ENCODE data around the gene DOC2A. TPM values are rescaled to one million over a fixed set of nuclear protein-coding genes. Genes with fewer than 3 reads are reported as not detected.

The DOC2A gene
- total and polyA plus RNA-seq, 2 donors (not counting 3 experiments of a cell fraction or from before 2014, with no cell fraction given) = 0.60 to 0.63 TPM

DNA sequence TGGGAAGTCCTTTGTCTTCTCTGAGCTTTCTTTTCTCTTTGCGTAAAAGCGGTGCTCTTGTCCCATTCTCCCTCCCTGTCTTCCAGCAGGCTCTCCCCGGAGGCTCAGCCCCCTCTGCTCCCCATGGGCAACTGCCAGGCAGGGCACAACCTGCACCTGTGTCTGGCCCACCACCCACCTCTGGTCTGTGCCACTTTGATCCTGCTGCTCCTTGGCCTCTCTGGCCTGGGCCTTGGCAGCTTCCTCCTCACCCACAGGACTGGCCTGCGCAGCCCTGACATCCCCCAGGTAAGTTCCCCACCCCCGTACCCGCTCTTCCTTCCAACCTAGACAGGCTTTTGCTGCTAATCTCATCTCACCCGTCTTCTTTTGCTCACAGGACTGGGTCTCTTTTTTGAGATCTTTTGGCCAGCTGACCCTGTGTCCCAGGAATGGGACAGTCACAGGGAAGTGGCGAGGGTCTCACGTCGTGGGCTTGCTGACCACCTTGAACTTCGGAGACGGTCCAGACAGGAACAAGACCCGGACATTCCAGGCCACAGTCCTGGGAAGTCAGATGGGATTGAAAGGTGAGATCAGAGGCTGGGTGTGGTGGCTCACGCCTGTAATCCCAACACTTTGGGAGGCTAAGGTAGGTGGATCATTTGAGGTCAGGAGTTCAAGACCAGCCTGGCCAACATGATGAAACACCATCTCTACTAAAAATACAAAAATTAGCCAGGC, 47.6 kb downstream of the DOC2A start:
- POLR2A ChIA-PET = interaction anchor here (2.9 kb wide), 1 partner anchor 10 kb away, joined by 14 read pairs; the partner anchor contains the start of gene TAOK2
- no TSS peak for BruUV-seq (replicated peaks)
- no peak for DNase-seq (ENCODE audit: low read depth, low spot score)
- H3K4me1 ChIP-seq (ENCODE audit: control insufficient read depth, extremely low read depth, insufficient read depth, low read length) = peaks cover 15% of the 10 kb centered on the region
- no peak for FAIRE-seq
- no peaks in the 10 kb centered on the region for H3K27me3 ChIP-seq (ENCODE audit: control insufficient read depth in 2 of 2, insufficient read depth in 2 of 2, low read length in 2 of 2)
- peak overlapping the region; percentile 83 for H3K9ac ChIP-seq (replicated peaks; ENCODE audit: extremely low read depth, insufficient read depth, low read length)
- dilution Hi-C loops (cut with MboI; ENCODE audit: extremely low pct_ligation_motif_present, low sequenced_read_pairs) = no loop called here
- H3K27ac ChIP-seq (ENCODE audit: insufficient read depth, low read depth, low read length) = no peak overlapping the region
- H3K79me2 ChIP-seq (ENCODE audit: control insufficient read depth, insufficient read depth, low read length) = peaks cover 2% of the 10 kb centered on the region
- peak overlapping the region in 2 of 3 experiments; percentile 63 to 82 for H3K4me3 ChIP-seq (replicated peaks in 1 of 3; ENCODE audit: insufficient read depth in 1 of 3, low read depth in 1 of 3, low read length in 3 of 3)
- peaks cover 0 to 2% of the 10 kb centered on the region in 2 experiments for H3K36me3 ChIP-seq (ENCODE audit: control insufficient read depth in 2 of 2, extremely low read depth in 1 of 2, insufficient read depth in 2 of 2, low read length in 2 of 2)
- intact Hi-C loops (cut with micrococcal nuclease) = no loop called here
- no peaks in the 10 kb centered on the region for H4K20me1 ChIP-seq (replicated peaks; ENCODE audit: control insufficient read depth, extremely low read depth, insufficient read depth, low read length)
- CTCF ChIA-PET = interaction anchor here (0.6 to 3.8 kb wide), 8 partner anchors 10 to 272 kb away, joined by 3 to 16 read pairs (median 4); partner anchors contain the start of genes ASPHD1 and KCTD13
- peak overlapping the region; percentile 61 for H2AFZ ChIP-seq (ENCODE audit: low read depth, low read length)
- H3K9me1 ChIP-seq (replicated peaks; ENCODE audit: control insufficient read depth, extremely low read depth, insufficient read depth, low read length) = no peaks in the 10 kb centered on the region
- TF ChIP-seq, protein P1, sequence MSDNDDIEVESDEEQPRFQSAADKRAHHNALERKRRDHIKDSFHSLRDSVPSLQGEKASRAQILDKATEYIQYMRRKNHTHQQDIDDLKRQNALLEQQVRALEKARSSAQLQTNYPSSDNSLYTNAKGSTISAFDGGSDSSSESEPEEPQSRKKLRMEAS (IDR thresholded peaks at IDR 0.05; ENCODE audit: insufficient read depth, insufficient read length) = no peak
- TF ChIP-seq, protein P2, sequence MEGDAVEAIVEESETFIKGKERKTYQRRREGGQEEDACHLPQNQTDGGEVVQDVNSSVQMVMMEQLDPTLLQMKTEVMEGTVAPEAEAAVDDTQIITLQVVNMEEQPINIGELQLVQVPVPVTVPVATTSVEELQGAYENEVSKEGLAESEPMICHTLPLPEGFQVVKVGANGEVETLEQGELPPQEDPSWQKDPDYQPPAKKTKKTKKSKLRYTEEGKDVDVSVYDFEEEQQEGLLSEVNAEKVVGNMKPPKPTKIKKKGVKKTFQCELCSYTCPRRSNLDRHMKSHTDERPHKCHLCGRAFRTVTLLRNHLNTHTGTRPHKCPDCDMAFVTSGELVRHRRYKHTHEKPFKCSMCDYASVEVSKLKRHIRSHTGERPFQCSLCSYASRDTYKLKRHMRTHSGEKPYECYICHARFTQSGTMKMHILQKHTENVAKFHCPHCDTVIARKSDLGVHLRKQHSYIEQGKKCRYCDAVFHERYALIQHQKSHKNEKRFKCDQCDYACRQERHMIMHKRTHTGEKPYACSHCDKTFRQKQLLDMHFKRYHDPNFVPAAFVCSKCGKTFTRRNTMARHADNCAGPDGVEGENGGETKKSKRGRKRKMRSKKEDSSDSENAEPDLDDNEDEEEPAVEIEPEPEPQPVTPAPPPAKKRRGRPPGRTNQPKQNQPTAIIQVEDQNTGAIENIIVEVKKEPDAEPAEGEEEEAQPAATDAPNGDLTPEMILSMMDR (IDR thresholded peaks at IDR 0.05; ENCODE audit: extremely low read depth in 1 of 2, insufficient read depth in 1 of 2, low read depth in 1 of 2, low read length in 2 of 2) = no peak
- TF ChIP-seq EZH2 (IDR thresholded peaks at IDR 0.05; ENCODE audit: borderline replicate concordance, low read depth, low read length, severe bottlenecking) (no peak), JUN (IDR thresholded peaks at IDR 0.05; ENCODE audit: borderline replicate concordance, insufficient read depth, insufficient read length, low read depth) (no peak), POLR2A (IDR thresholded peaks at IDR 0.05; ENCODE audit: low read depth, low read length) (no peak), MYC (IDR thresholded peaks at IDR 0.05; ENCODE audit: low read depth, low read length) (no peak), GATA2 (IDR thresholded peaks at IDR 0.05; ENCODE audit: insufficient read depth, insufficient read length, low read depth, low read length) (no peak), FOS (IDR thresholded peaks at IDR 0.05; ENCODE audit: borderline replicate concordance, insufficient read depth, low read length) (no peak), POLR2AphosphoS5 (IDR thresholded peaks at IDR 0.05; ENCODE audit: insufficient read depth, low read depth, low read length) (no peak)
- peak overlapping the region; percentile 93 for H3K4me2 ChIP-seq (ENCODE audit: insufficient read depth, low read length)
- no peaks in the 10 kb centered on the region for H3K9me3 ChIP-seq (replicated peaks; ENCODE audit: control insufficient read depth, insufficient read depth, low read length)

All from endothelial cell of umbilical vein (primary cell).